ENCODE measurements around the gene TRAPPC4. TPM values are rescaled to one million over a fixed set of nuclear protein-coding genes. Genes with fewer than 3 reads are reported as not detected.

TRAPPC4 gene
- total and polyA plus RNA-seq, 4 donors, result 43.0 to 71.4 (median 54.5) TPM

DNA sequence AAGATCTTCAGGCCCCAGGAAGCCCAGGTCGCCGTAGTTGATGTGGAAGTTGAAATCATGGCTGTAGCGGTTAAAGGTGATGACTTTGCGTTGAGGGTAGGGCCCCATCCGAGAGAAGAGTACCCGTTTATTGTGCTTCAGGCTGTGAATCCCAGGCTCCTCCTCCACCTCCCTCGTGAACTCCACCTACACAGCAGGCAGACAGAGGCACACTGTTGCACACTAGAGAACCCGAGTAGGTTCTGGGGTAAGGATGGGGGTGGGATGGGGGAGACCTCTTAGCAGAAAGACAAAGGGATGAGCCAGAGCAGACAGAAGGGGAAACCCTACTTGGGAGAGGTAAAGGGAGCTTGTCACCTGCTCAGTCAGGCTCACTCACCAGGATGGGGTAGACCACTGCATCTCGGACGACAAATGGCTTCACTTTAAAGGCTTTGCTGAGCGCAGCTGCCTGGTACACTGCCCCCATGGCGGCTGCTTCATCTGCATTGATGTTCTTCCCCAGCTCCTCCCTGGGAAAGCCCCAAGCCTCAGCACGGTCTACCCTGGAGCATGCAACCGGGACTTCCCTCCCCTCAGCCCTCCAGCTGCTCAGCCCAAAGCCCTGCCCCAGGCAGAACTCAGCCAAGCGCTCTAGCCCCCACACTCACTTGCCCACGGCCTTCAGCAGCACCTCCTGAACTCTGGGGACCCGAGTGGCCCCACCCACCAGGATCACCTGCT, 33.0 kb downstream of the TRAPPC4 start:
- H3K27ac ChIP-seq (ENCODE audit: low read depth in 1 of 2, low read length in 1 of 2), result no peak overlapping the region
- ATAC-seq (ENCODE audit: insufficient read depth, low FRiP score), result no peak
- H3K4me1 ChIP-seq (ENCODE audit: control insufficient read depth in 5 of 5, insufficient read depth in 5 of 5, low read length in 5 of 5), result peaks cover 0 to 9% (median 4%) of the 10 kb centered on the region in 5 donors
- 88 to 90% methylated on average over 17 of the region's 17 CpGs for WGBS, 2 donors
- no peaks in the 10 kb centered on the region for H3K27me3 ChIP-seq (ENCODE audit: control insufficient read depth in 3 of 3, insufficient read depth in 3 of 3, low read length in 2 of 3)
- H3K9ac ChIP-seq (ENCODE audit: insufficient read depth in 1 of 2, low read length in 2 of 2), result no peak overlapping the region
- no peaks in the 10 kb centered on the region for H3K9me3 ChIP-seq (ENCODE audit: control insufficient read depth in 4 of 4, insufficient read depth in 3 of 4, low read length in 3 of 4)
- TF ChIP-seq, protein P1, sequence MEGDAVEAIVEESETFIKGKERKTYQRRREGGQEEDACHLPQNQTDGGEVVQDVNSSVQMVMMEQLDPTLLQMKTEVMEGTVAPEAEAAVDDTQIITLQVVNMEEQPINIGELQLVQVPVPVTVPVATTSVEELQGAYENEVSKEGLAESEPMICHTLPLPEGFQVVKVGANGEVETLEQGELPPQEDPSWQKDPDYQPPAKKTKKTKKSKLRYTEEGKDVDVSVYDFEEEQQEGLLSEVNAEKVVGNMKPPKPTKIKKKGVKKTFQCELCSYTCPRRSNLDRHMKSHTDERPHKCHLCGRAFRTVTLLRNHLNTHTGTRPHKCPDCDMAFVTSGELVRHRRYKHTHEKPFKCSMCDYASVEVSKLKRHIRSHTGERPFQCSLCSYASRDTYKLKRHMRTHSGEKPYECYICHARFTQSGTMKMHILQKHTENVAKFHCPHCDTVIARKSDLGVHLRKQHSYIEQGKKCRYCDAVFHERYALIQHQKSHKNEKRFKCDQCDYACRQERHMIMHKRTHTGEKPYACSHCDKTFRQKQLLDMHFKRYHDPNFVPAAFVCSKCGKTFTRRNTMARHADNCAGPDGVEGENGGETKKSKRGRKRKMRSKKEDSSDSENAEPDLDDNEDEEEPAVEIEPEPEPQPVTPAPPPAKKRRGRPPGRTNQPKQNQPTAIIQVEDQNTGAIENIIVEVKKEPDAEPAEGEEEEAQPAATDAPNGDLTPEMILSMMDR (IDR thresholded peaks at IDR 0.05; ENCODE audit: control extremely low read depth, extremely low read depth), result no peak
- peaks cover 41 to 71% (median 58%) of the 10 kb centered on the region in 4 donors for H3K36me3 ChIP-seq (ENCODE audit: control insufficient read depth in 4 of 4, insufficient read depth in 4 of 4, low read length in 4 of 4)
- H3K4me3 ChIP-seq, result no peak overlapping the region
- no peak for DNase-seq

DNA sequence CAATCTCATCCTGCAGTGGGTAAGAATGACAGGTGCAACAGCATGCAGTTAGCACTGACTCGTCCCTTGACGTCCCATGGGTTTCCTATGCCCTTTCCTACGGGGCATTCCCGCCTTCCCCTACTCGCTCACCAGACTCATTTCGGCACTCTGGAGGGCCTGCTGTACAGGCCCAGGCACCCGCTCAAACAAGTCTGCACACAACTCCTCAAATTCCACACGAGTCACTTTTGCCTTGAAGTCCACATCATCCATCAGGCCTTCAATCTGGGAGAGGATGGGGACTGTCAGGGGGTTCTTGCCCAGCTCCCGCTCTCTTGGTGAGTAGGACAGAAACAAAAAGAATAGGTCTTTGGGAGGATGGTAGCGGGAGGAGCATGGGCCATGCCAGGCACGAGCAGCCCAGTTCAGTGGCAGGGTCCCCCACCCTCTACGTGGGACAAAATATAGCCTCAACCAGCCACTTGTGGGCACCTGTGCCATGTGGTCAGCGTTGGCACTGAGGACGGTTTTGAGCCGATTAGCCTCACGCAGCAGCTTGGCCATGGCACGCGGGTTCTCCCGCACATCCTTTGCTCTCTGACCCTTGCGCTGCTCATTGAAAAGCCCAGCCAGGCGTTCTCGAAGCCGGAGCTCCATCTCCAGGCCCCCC, 33.7 kb downstream of the TRAPPC4 start:
- Histone ChIP-seq H3K36me3 (ENCODE audit: control insufficient read depth in 4 of 4, insufficient read depth in 4 of 4, low read length in 4 of 4) (peaks cover 40 to 68% (median 55%) of the 10 kb centered on the region in 4 donors), H3K9me3 (ENCODE audit: control insufficient read depth in 4 of 4, insufficient read depth in 3 of 4, low read length in 3 of 4) (no peaks in the 10 kb centered on the region), H3K9ac (ENCODE audit: insufficient read depth in 1 of 2, low read length in 2 of 2) (no peak overlapping the region), H3K27ac (ENCODE audit: low read depth in 1 of 2, low read length in 1 of 2) (no peak overlapping the region), H3K4me3 (no peak overlapping the region), H3K4me1 (ENCODE audit: control insufficient read depth in 5 of 5, insufficient read depth in 5 of 5, low read length in 5 of 5) (peaks cover 0 to 9% (median 4%) of the 10 kb centered on the region in 5 donors), H3K27me3 (ENCODE audit: control insufficient read depth in 3 of 3, insufficient read depth in 3 of 3, low read length in 2 of 3) (no peaks in the 10 kb centered on the region)
- WGBS, 2 donors, result 96% methylated on average over 23 of the region's 23 CpGs
- TF ChIP-seq, protein P1 (IDR thresholded peaks at IDR 0.05; ENCODE audit: control extremely low read depth, extremely low read depth), result no peak
- DNase-seq (no peak), ATAC-seq (ENCODE audit: insufficient read depth, low FRiP score) (no peak)

DNA sequence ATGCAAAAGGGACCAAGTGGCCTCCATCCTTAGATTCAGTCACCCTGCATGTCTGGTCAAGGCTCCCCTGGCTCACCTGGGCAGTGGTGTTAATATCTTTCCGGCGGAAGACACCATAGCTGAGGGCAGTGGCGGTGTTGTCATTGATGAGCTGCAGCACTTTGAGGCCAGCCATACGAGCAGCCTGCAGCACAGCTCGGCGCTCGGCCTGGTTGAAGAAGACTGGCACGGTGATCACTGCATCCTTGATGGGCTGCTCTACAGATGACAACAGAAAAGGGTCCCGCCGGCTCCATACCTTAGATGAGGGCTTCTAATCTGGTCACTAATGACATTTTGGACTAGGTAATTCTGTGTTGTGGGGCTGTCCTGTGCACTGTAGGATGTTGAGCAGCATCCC, 35.9 kb downstream of the TRAPPC4 start:
- H3K4me1 ChIP-seq (ENCODE audit: control insufficient read depth in 5 of 5, insufficient read depth in 5 of 5, low read length in 5 of 5), result peaks cover 0 to 13% (median 7%) of the 10 kb centered on the region in 5 donors
- H3K9ac ChIP-seq (ENCODE audit: insufficient read depth in 1 of 2, low read length in 2 of 2), result no peak overlapping the region
- H3K36me3 ChIP-seq (ENCODE audit: control insufficient read depth in 4 of 4, insufficient read depth in 4 of 4, low read length in 4 of 4), result peaks cover 20 to 51% (median 43%) of the 10 kb centered on the region in 4 donors
- no peak overlapping the region for H3K27ac ChIP-seq (ENCODE audit: low read depth in 1 of 2, low read length in 1 of 2)
- 97% methylated on average over 10 of the region's 10 CpGs for WGBS, 2 donors
- DNase-seq (no peak), ATAC-seq (ENCODE audit: insufficient read depth, low FRiP score) (no peak)
- H3K9me3 ChIP-seq (ENCODE audit: control insufficient read depth in 4 of 4, insufficient read depth in 3 of 4, low read length in 3 of 4), result no peaks in the 10 kb centered on the region
- H3K4me3 ChIP-seq, result no peak overlapping the region
- TF ChIP-seq, protein P1 (IDR thresholded peaks at IDR 0.05; ENCODE audit: control extremely low read depth, extremely low read depth), result no peak
- H3K27me3 ChIP-seq (ENCODE audit: control insufficient read depth in 3 of 3, insufficient read depth in 3 of 3, low read length in 2 of 3), result no peaks in the 10 kb centered on the region
